ENCODE measurements around the gene ABI3BP. TPM values are rescaled to one million over a fixed set of nuclear protein-coding genes. Genes with fewer than 3 reads are reported as not detected.

Gene ABI3BP
- total and polyA plus RNA-seq, 10 of the 15 experiments (the other 5 are each of a cell fraction or from before 2014, with no cell fraction given), result 0.03 to 0.42 (median 0.11) TPM; not detected in 4

DNA sequence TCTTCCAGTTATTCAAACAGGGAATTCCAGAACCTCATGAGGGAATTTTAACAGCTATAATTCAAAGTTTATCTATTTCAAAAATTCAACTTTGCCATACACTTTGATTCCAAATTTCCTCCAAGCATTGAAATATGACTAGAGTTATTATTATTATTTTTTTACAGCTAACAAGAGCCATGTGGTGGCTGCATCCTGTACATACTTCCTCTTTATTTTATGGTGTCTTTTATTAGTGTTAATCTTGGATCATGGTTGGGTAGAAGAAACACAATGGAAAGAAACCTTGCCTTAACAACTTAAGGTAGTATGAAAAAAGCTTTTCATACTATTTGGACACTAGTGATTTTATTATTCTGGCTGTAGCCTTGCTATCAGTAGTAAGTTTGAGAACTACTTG, 231.3 kb downstream of the ABI3BP start (continued):
- no peak for TF ChIP-seq SMAD5 (IDR thresholded peaks at IDR 0.05; ENCODE audit: low read depth)

DNA sequence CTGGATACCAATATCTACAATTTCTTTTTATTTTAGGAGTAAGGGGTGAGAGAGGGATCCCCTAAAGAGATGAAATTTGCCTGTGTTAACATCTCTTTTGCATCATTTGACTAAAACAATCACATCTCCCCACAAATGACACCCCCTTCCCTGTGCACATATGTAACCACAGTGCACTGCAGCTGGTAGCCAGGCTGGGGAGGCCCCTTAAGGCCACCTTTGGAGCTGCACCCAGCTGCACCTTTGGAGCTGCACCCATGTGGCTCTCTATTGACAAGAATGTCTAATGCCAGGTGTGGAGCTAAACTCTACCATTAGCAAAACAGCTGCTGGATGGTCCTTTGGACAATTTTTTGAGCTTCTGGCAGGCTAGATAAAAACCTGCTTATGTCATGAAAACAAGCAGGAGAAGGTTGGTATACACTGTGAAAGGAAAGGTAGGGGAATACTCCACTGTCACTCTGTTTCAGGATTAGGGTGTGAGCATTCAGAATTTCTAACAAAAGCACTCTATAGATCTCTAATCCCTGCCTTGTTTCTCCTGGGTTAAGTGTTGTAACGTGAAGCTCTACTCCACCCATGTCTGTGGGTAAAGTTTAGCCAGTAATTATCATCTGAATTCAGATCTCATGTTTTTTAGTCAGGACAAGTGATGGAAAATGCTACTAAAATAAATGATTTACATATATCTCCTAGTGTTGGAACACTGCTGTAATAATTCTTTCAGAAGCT, 231.8 kb downstream of the ABI3BP start:
- H3K27me3 ChIP-seq (replicated peaks in 1 of 2; ENCODE audit: control insufficient read depth in 2 of 2, insufficient read depth in 2 of 2, low read length in 1 of 2), result no peaks in the 10 kb centered on the region
- FAIRE-seq (no peak), ATAC-seq (peak; percentile 95), DNase-seq (ENCODE audit: low read depth, low spot score) (no peak)
- no peak overlapping the region for H2AFZ ChIP-seq (ENCODE audit: control insufficient read depth, low read depth, low read length)
- ChIA-PET SMC1A (ENCODE audit: uncharacterized antibody, unreplicated experiment) (interaction anchor here (1.0 to 2.0 kb wide), 9 partner anchors 9 to 295 kb away, joined by 3 to 7 read pairs (median 5); no protein-coding TSS in a partner anchor), RAD21 (ENCODE audit: unreplicated experiment) (interaction anchor here (0.8 to 3.6 kb wide), 6 partner anchors 10 to 445 kb away, joined by 3 to 11 read pairs (median 4); no protein-coding TSS in a partner anchor), CTCF (interaction anchor here (1.0 to 3.7 kb wide), 11 partner anchors 10 to 299 kb away, joined by 3 to 16 read pairs (median 4); no protein-coding TSS in a partner anchor), POLR2A (interaction anchor here (0.8 kb wide), 1 partner anchor 53 kb away, joined by 3 read pairs; no protein-coding TSS in a partner anchor)
- intact Hi-C loops (cut with micrococcal nuclease; ENCODE audit: unreplicated experiment), result no loop called here
- no peaks in the 10 kb centered on the region for H3K4me1 ChIP-seq (ENCODE audit: control insufficient read depth, insufficient read depth, low read length)
- H3K27ac ChIP-seq (ENCODE audit: control insufficient read depth, insufficient read depth), result no peak overlapping the region
- no TSS peak for BruUV-seq (replicated peaks)
- no peak overlapping the region for H3K4me3 ChIP-seq
- no peaks in the 10 kb centered on the region for H3K36me3 ChIP-seq (ENCODE audit: control insufficient read depth in 2 of 2, insufficient read depth in 2 of 2, low read length in 1 of 2)
- no peaks in the 10 kb centered on the region for H3K9me3 ChIP-seq (replicated peaks; ENCODE audit: control insufficient read depth, insufficient read depth, low read length)
- WGBS (ENCODE audit: insufficient coverage, insufficient replicate concordance, low lambda C conversion rate, missing lambda C conversion rate), result 41% methylated on average over 1 of the region's 1 CpG
- H3K9ac ChIP-seq (ENCODE audit: control insufficient read depth, insufficient read depth, low read length), result no peak overlapping the region
- no peak overlapping the region for H3K4me2 ChIP-seq (ENCODE audit: control insufficient read depth, insufficient read depth)
- in situ Hi-C loops (cut with MboI), result no loop called here
- no peaks in the 10 kb centered on the region for H4K20me1 ChIP-seq (ENCODE audit: control insufficient read depth, insufficient read depth)
- no peaks in the 10 kb centered on the region for H3K79me2 ChIP-seq (ENCODE audit: control insufficient read depth, insufficient read depth, low read length)
- TF ChIP-seq SP1 (IDR thresholded peaks at IDR 0.05; ENCODE audit: low read depth, low read length) (no peak), JUND (IDR thresholded peaks at IDR 0.05; ENCODE audit: low read depth, low read length) (no peak), RUNX3 (IDR thresholded peaks at IDR 0.05; ENCODE audit: low read length) (peak; percentile 35; the same call in 1 of the 2 replicates), TCF12 (IDR thresholded peaks at IDR 0.05; ENCODE audit: low read depth, low read length) (peak; percentile 68; the same call in 1 of the 2 replicates), JUNB (IDR thresholded peaks at IDR 0.05) (no peak), RAD21 (IDR thresholded peaks at IDR 0.05; ENCODE audit: insufficient read depth, low read depth, low read length) (0 out of 2 replicates have a peak, but pooled peaks have one; percentile 23)
- TF ChIP-seq, protein P1, sequence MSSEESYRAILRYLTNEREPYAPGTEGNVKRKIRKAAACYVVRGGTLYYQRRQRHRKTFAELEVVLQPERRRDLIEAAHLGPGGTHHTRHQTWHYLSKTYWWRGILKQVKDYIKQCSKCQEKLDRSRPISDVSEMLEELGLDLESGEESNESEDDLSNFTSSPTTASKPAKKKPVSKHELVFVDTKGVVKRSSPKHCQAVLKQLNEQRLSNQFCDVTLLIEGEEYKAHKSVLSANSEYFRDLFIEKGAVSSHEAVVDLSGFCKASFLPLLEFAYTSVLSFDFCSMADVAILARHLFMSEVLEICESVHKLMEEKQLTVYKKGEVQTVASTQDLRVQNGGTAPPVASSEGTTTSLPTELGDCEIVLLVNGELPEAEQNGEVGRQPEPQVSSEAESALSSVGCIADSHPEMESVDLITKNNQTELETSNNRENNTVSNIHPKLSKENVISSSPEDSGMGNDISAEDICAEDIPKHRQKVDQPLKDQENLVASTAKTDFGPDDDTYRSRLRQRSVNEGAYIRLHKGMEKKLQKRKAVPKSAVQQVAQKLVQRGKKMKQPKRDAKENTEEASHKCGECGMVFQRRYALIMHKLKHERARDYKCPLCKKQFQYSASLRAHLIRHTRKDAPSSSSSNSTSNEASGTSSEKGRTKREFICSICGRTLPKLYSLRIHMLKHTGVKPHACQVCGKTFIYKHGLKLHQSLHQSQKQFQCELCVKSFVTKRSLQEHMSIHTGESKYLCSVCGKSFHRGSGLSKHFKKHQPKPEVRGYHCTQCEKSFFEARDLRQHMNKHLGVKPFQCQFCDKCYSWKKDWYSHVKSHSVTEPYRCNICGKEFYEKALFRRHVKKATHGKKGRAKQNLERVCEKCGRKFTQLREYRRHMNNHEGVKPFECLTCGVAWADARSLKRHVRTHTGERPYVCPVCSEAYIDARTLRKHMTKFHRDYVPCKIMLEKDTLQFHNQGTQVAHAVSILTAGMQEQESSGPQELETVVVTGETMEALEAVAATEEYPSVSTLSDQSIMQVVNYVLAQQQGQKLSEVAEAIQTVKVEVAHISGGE (CRISPR knock-in tag; IDR thresholded peaks at IDR 0.05), result no peak
- TF ChIP-seq, protein P2, sequence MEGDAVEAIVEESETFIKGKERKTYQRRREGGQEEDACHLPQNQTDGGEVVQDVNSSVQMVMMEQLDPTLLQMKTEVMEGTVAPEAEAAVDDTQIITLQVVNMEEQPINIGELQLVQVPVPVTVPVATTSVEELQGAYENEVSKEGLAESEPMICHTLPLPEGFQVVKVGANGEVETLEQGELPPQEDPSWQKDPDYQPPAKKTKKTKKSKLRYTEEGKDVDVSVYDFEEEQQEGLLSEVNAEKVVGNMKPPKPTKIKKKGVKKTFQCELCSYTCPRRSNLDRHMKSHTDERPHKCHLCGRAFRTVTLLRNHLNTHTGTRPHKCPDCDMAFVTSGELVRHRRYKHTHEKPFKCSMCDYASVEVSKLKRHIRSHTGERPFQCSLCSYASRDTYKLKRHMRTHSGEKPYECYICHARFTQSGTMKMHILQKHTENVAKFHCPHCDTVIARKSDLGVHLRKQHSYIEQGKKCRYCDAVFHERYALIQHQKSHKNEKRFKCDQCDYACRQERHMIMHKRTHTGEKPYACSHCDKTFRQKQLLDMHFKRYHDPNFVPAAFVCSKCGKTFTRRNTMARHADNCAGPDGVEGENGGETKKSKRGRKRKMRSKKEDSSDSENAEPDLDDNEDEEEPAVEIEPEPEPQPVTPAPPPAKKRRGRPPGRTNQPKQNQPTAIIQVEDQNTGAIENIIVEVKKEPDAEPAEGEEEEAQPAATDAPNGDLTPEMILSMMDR (IDR thresholded peaks at IDR 0.05 in 2 of 3, conservative IDR thresholded peaks at IDR 0.05 in 1 of 3; ENCODE audit: control insufficient read depth in 2 of 3, extremely low read depth in 1 of 3, insufficient read depth in 1 of 3, low read depth in 3 of 3, low read length in 3 of 3), result peak; percentile 22 to 52 (median 38); a peak in 5 of 6 replicates
